ENCODE data around the gene PHACTR4.
"Not testable (repeated sequence)": the region's sequence is repeated elsewhere in the genome, so short reads cannot be mapped to it uniquely, and the experiment has no call there.

PHACTR4 gene

DNA sequence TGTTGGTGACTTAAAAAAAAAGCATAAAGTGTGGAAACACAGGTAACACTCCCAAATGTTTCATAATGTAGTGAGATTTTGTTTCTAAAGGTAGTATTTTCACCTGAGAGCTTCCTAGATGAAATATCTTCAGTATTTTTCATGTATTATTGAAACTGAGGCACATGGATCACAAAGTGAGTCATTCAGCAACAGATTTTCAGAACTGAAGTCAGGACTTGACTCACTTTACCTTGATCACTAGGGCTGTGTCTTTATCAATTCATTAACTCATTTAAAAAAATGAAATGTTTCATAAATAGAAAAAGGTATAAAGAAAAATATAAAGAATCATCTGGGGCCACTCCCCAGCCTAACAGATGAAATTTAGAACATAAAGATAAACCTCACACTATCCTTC, 69.8 kb downstream of the PHACTR4 start:
- H3K4me2 ChIP-seq (ENCODE audit: low read length): no peak overlapping the region
- no peak overlapping the region for H3K27ac ChIP-seq (ENCODE audit: low read length)

DNA sequence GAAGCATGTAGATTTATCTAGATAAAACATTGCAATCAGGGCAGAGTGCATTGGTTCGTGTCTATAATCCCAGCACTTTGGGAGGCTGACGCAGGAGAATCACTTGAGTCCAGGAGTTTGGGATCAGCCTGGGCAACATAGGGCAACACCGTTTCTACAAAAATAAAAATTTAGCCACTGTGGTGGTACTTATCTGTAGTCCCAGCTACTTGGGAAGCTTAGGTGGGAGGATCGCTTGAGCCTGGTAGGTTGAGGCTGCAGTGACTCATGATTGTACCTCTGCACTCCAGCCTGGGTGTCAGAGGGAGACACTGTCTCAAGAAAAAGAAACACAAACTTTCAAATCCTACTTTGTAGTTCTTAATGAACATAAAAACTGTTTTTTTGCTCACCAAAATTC, 72.1 kb downstream of the PHACTR4 start:
- Histone ChIP-seq H3K4me3 (ENCODE audit: low read length) (no peak overlapping the region), H3K27me3 (ENCODE audit: low read depth, low read length) (no peaks in the 10 kb centered on the region), H3K4me1 (ENCODE audit: low read length) (peaks cover 10% of the 10 kb centered on the region), H3K79me2 (ENCODE audit: low read length) (no peaks in the 10 kb centered on the region), H3K36me3 (replicated peaks; ENCODE audit: low read depth, low read length) (no peaks in the 10 kb centered on the region), H3K4me2 (ENCODE audit: low read length) (no peak overlapping the region), H3K9me3 (ENCODE audit: insufficient read depth, low read length) (no peaks in the 10 kb centered on the region), H2AFZ (ENCODE audit: low read depth, low read length) (no peak overlapping the region), H3K27ac (ENCODE audit: low read length) (no peak overlapping the region), H4K20me1 (ENCODE audit: insufficient read depth, low read length) (no peaks in the 10 kb centered on the region), H3K9ac (ENCODE audit: low read length) (no peak overlapping the region)
- TF ChIP-seq, protein P1, sequence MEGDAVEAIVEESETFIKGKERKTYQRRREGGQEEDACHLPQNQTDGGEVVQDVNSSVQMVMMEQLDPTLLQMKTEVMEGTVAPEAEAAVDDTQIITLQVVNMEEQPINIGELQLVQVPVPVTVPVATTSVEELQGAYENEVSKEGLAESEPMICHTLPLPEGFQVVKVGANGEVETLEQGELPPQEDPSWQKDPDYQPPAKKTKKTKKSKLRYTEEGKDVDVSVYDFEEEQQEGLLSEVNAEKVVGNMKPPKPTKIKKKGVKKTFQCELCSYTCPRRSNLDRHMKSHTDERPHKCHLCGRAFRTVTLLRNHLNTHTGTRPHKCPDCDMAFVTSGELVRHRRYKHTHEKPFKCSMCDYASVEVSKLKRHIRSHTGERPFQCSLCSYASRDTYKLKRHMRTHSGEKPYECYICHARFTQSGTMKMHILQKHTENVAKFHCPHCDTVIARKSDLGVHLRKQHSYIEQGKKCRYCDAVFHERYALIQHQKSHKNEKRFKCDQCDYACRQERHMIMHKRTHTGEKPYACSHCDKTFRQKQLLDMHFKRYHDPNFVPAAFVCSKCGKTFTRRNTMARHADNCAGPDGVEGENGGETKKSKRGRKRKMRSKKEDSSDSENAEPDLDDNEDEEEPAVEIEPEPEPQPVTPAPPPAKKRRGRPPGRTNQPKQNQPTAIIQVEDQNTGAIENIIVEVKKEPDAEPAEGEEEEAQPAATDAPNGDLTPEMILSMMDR (IDR thresholded peaks at IDR 0.05; ENCODE audit: low read depth, low read length): no peak
- TF ChIP-seq EZH2phosphoT487 (IDR thresholded peaks at IDR 0.05; ENCODE audit: low read depth): no peak

More for the DNA sequence above, 69.8 kb downstream of the PHACTR4 start:
- Histone ChIP-seq H3K4me3 (ENCODE audit: low read length) (no peak overlapping the region), H3K4me1 (ENCODE audit: low read length) (peaks cover 14% of the 10 kb centered on the region), H4K20me1 (ENCODE audit: insufficient read depth, low read length) (no peaks in the 10 kb centered on the region), H3K9ac (ENCODE audit: low read length) (no peak overlapping the region), H3K79me2 (ENCODE audit: low read length) (no peaks in the 10 kb centered on the region), H2AFZ (ENCODE audit: low read depth, low read length) (no peak overlapping the region), H3K27me3 (ENCODE audit: low read depth, low read length) (no peaks in the 10 kb centered on the region), H3K36me3 (replicated peaks; ENCODE audit: low read depth, low read length) (no peaks in the 10 kb centered on the region), H3K9me3 (ENCODE audit: insufficient read depth, low read length) (no peaks in the 10 kb centered on the region)
- TF ChIP-seq, protein P1 (IDR thresholded peaks at IDR 0.05; ENCODE audit: low read depth, low read length): no peak
- no peak for TF ChIP-seq EZH2phosphoT487 (IDR thresholded peaks at IDR 0.05; ENCODE audit: low read depth)

DNA sequence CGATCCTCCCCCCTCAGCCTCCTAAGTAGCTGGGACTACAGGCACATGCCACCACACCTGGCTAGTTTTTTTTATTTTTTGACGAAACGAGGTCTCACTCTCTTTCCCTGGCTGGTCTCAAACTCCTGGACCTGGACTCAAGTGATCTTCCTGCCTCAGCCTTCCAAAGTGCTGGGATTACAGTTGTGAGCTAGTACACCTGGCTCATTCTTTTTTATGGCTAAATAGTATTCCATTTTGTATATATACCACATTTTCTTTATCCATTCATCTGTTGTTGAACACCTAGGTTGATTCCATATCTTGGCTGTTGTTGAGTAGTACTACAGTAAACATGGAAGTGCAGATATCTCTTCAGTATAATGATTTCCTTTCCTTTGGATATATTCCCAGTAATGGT, 74.0 kb downstream of the PHACTR4 start:
- H2AFZ ChIP-seq (ENCODE audit: low read depth, low read length): no peak overlapping the region
- TF ChIP-seq EZH2phosphoT487 (IDR thresholded peaks at IDR 0.05; ENCODE audit: low read depth): no peak
- TF ChIP-seq, protein P1 (IDR thresholded peaks at IDR 0.05; ENCODE audit: low read depth, low read length): no peak
- no peaks in the 10 kb centered on the region for H4K20me1 ChIP-seq (ENCODE audit: insufficient read depth, low read length)
- H3K79me2 ChIP-seq (ENCODE audit: low read length): no peaks in the 10 kb centered on the region
- peaks cover 10% of the 10 kb centered on the region for H3K4me1 ChIP-seq (ENCODE audit: low read length)
- no peaks in the 10 kb centered on the region for H3K36me3 ChIP-seq (replicated peaks; ENCODE audit: low read depth, low read length)
- no peak overlapping the region for H3K27ac ChIP-seq (ENCODE audit: low read length)
- H3K4me3 ChIP-seq (ENCODE audit: low read length): no peak overlapping the region
- no peaks in the 10 kb centered on the region for H3K9me3 ChIP-seq (ENCODE audit: insufficient read depth, low read length)
- H3K4me2 ChIP-seq (ENCODE audit: low read length): no peak overlapping the region
- H3K9ac ChIP-seq (ENCODE audit: low read length): no peak overlapping the region
- H3K27me3 ChIP-seq (ENCODE audit: low read depth, low read length): no peaks in the 10 kb centered on the region

DNA sequence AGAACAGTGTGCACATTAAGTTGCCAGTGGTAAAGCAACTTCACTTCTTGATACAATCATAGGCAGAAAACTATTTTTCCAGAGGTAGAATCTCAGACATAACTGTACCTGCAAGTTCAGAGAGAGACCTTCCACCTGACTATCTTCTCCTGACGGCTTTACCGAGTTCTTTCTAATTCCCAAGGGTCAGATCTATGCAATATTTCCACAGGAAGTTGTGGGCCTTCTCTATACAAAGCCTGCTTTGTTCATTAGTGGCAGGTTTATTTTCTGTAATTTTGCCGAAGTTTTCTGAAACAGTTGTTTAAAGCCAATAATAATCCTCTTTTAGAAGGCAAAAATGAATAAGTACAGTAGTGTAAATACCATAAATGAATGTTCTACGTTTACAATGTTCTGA, 78.1 kb downstream of the PHACTR4 start:
- Histone ChIP-seq H3K4me2 (ENCODE audit: low read length) (no peak overlapping the region), H4K20me1 (ENCODE audit: insufficient read depth, low read length) (no peaks in the 10 kb centered on the region), H2AFZ (ENCODE audit: low read depth, low read length) (no peak overlapping the region), H3K27ac (ENCODE audit: low read length) (no peak overlapping the region), H3K9me3 (ENCODE audit: insufficient read depth, low read length) (no peaks in the 10 kb centered on the region), H3K27me3 (ENCODE audit: low read depth, low read length) (no peaks in the 10 kb centered on the region), H3K79me2 (ENCODE audit: low read length) (no peaks in the 10 kb centered on the region), H3K9ac (ENCODE audit: low read length) (no peak overlapping the region), H3K4me1 (ENCODE audit: low read length) (no peaks in the 10 kb centered on the region), H3K4me3 (ENCODE audit: low read length) (no peak overlapping the region), H3K36me3 (replicated peaks; ENCODE audit: low read depth, low read length) (no peaks in the 10 kb centered on the region)
- TF ChIP-seq, protein P1 (IDR thresholded peaks at IDR 0.05; ENCODE audit: low read depth, low read length): no peak
- TF ChIP-seq EZH2phosphoT487 (IDR thresholded peaks at IDR 0.05; ENCODE audit: low read depth): no peak

DNA sequence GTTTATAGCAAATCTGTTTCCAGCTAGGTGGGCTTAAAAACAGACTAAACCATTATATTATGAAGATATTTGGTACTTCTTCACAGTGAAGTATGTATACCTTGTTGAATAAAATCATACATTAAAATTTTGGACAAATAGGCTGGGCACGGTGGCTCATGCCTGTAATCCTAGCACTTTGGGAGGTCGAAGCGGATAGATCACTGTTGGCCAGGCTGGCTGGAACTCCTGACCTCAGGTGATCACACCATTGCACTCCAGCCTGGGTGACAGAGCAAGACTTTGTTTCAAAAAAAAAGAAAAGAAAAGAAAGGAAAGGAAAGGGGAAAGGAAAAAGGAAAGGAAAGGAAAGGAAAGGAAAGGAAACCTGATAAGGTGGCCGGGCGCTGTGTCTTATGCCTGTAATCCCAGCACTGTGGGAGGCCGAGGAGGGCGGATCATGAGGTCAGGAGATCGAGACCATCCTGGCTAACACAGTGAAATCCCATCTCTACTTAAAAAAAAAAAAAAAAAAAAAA, 78.6 kb downstream of the PHACTR4 start:
- H3K79me2 ChIP-seq (ENCODE audit: low read length); H3K4me1 ChIP-seq (ENCODE audit: low read length); H3K9me3 ChIP-seq (ENCODE audit: insufficient read depth, low read length): not testable (repeated sequence)

More for the DNA sequence above, 78.6 kb downstream of the PHACTR4 start:
- not testable (repeated sequence) for H3K36me3 ChIP-seq (replicated peaks; ENCODE audit: low read depth, low read length); H3K4me3 ChIP-seq (ENCODE audit: low read length); H3K4me2 ChIP-seq (ENCODE audit: low read length); H3K9ac ChIP-seq (ENCODE audit: low read length); H4K20me1 ChIP-seq (ENCODE audit: insufficient read depth, low read length); H2AFZ ChIP-seq (ENCODE audit: low read depth, low read length); H3K27me3 ChIP-seq (ENCODE audit: low read depth, low read length); H3K27ac ChIP-seq (ENCODE audit: low read length)

All from OCI-LY3 (cell line).